Mesenchymal stem cell (in vitro differentiated cells and primary cell): ENCODE results near the gene HOXD4.

Source experiments
- DNase-seq: peaks from one replicate; pipeline ENCODE4 v3.0.0-alpha.2; 2013
- H2AFZ ChIP-seq: one replicate; pipeline ENCODE4 v1.6.1; 2013; ENCODE audit warnings: low read depth, mild to moderate bottlenecking, control low read depth, inconsistent platforms, low read length, moderate library complexity
- H2AK5ac ChIP-seq: 2 replicates; pipeline ENCODE4 v1.6.1; 2013; ENCODE audit warnings: low read length, moderate library complexity, mild to moderate bottlenecking, inconsistent platforms; ENCODE audit not compliant: severe bottlenecking
- H2BK120ac ChIP-seq: one replicate; pipeline ENCODE4 v1.6.1; 2013; ENCODE audit warnings: low read depth, mild to moderate bottlenecking, inconsistent platforms, low read length, moderate library complexity
- H2BK12ac ChIP-seq, 2 experiments: one replicate each; pipeline ENCODE4 v1.6.1; 2013; ENCODE audit warnings: inconsistent platforms in 2 of 2, low read length in 2 of 2, mild to moderate bottlenecking in 2 of 2, moderate library complexity in 2 of 2, control low read depth in 1 of 2
- H2BK15ac ChIP-seq: one replicate; pipeline ENCODE4 v1.6.1; 2013; ENCODE audit warnings: mild to moderate bottlenecking, low read depth, inconsistent platforms; ENCODE audit not compliant: poor library complexity, severe bottlenecking
- H2BK5ac ChIP-seq: 2 replicates; pipeline ENCODE4 v1.6.1; 2013; ENCODE audit warnings: low read depth, mild to moderate bottlenecking, low read length, control low read depth, inconsistent platforms; ENCODE audit not compliant: poor library complexity, severe bottlenecking
- H3K14ac ChIP-seq, 2 experiments: one replicate each; pipeline ENCODE4 v1.6.1; 2013; ENCODE audit warnings: inconsistent platforms in 2 of 2, low read length in 2 of 2, control low read depth in 1 of 2, mild to moderate bottlenecking in 1 of 2, moderate library complexity in 1 of 2
- H3K18ac ChIP-seq, 2 experiments: one replicate each; pipeline ENCODE4 v1.6.1; 2013; ENCODE audit warnings: inconsistent platforms in 2 of 2, low read length in 2 of 2, control low read depth in 1 of 2, low read depth in 1 of 2, mild to moderate bottlenecking in 1 of 2
- H3K23ac ChIP-seq, 2 experiments: one replicate each; pipeline ENCODE4 v1.6.1; 2013; ENCODE audit warnings: inconsistent platforms in 2 of 2, low read length in 2 of 2, mild to moderate bottlenecking in 2 of 2, moderate library complexity in 2 of 2, control low read depth in 1 of 2
- H3K27ac ChIP-seq: 2 replicates; pipeline ENCODE4 v1.5.1; 2013; ENCODE audit warnings: mild to moderate bottlenecking, moderate library complexity, low read length, control low read depth, inconsistent platforms; ENCODE audit not compliant: poor library complexity, severe bottlenecking
- H3K27me3 ChIP-seq, 2 experiments: 2 replicates each; pipeline versions ENCODE4 v1.6.1 to v1.7.0; 2013; ENCODE audit warnings: low read length in 2 of 2, mild to moderate bottlenecking in 2 of 2, moderate library complexity in 2 of 2, control low read depth in 1 of 2, inconsistent platforms in 1 of 2; ENCODE audit not compliant: control insufficient read depth in 1 of 2, insufficient read depth in 1 of 2
- H3K36me3 ChIP-seq, 2 experiments: 2 replicates each; pipeline versions ENCODE4 v1.6.1 to v1.7.0; 2013; ENCODE audit warnings: low read length in 2 of 2, control low read depth in 1 of 2, inconsistent platforms in 1 of 2, low read depth in 1 of 2, mild to moderate bottlenecking in 1 of 2; ENCODE audit not compliant: insufficient read depth in 2 of 2, control insufficient read depth in 1 of 2
- H3K4ac ChIP-seq, 2 experiments: one replicate each; pipeline ENCODE4 v1.6.1; 2013; ENCODE audit warnings: inconsistent platforms in 2 of 2, low read length in 2 of 2, mild to moderate bottlenecking in 2 of 2, moderate library complexity in 2 of 2, control low read depth in 1 of 2, low read depth in 1 of 2
- H3K4me1 ChIP-seq: 2 replicates; pipeline ENCODE4 v1.6.1; 2013; ENCODE audit warnings: low read depth, low read length, control low read depth; ENCODE audit not compliant: control insufficient read depth, insufficient read depth
- H3K4me2 ChIP-seq: 2 replicates; pipeline ENCODE4 v1.6.1; 2013; ENCODE audit warnings: low read length, mild to moderate bottlenecking, inconsistent platforms; ENCODE audit not compliant: poor library complexity, severe bottlenecking
- H3K4me3 ChIP-seq, 2 experiments: 2 replicates each; pipeline versions ENCODE4 v1.5.1 to v1.7.0; 2013; ENCODE audit warnings: low read length in 2 of 2, mild to moderate bottlenecking in 2 of 2, control low read depth in 1 of 2, low read depth in 1 of 2; ENCODE audit not compliant: insufficient read depth in 1 of 2
- H3K79me1 ChIP-seq: replicated peaks from 2 replicates; pipeline ENCODE4 v1.6.1; 2013; ENCODE audit warnings: mild to moderate bottlenecking, control low read depth, low read length, inconsistent platforms; ENCODE audit not compliant: poor library complexity, severe bottlenecking
- H3K9ac ChIP-seq: 2 replicates; pipeline ENCODE4 v1.7.0; 2013; ENCODE audit warnings: mild to moderate bottlenecking, low read length, moderate library complexity
- H3K9me3 ChIP-seq: 2 replicates; pipeline ENCODE4 v1.7.0; 2013; ENCODE audit warnings: mild to moderate bottlenecking, low read length; ENCODE audit not compliant: control insufficient read depth
- H4K8ac ChIP-seq: one replicate; pipeline ENCODE4 v1.6.1; 2013; ENCODE audit warnings: inconsistent platforms, mild to moderate bottlenecking, low read length, moderate library complexity
- H4K91ac ChIP-seq: one replicate; pipeline ENCODE4 v1.6.1; 2013; ENCODE audit warnings: mild to moderate bottlenecking, low read length, inconsistent platforms
- WGBS: methylation state at CpG from one replicate; pipeline ENCODE4 v1.1.7; 2013; ENCODE audit warnings: mixed read lengths; 5-methylcytosine and 5-hydroxymethylcytosine counted together

The HOXD4 gene

GRCh38 chr2:176137906-176138305 is 13.4 kb upstream of the HOXD4 start:
- H4K91ac ChIP-seq, result no peak overlapping the region
- 78% methylated on average over 4 of the region's 8 CpGs for WGBS
- no peak overlapping the region for H4K8ac ChIP-seq
- no peak overlapping the region for H2AK5ac ChIP-seq
- H3K18ac ChIP-seq, result no peak overlapping the region
- H2AFZ ChIP-seq, result no peak overlapping the region
- H2BK120ac ChIP-seq, result no peak overlapping the region
- no peak overlapping the region for H3K23ac ChIP-seq
- no peak overlapping the region for H2BK12ac ChIP-seq
- H3K4me2 ChIP-seq, result no peak overlapping the region
- peaks cover 15% of the 10 kb centered on the region for H3K4me1 ChIP-seq
- no peak overlapping the region for H3K14ac ChIP-seq
- H3K79me1 ChIP-seq, result peaks cover 6% of the 10 kb centered on the region
- no peak overlapping the region for H2BK15ac ChIP-seq
- H2BK5ac ChIP-seq, result no peak overlapping the region
- no peak overlapping the region for H3K4ac ChIP-seq
- no peaks in the 10 kb centered on the region for H3K9me3 ChIP-seq
- H3K4me3 ChIP-seq, result peak overlapping the region in 1 of 2 experiments; percentile 86
- H3K36me3 ChIP-seq, result no peaks in the 10 kb centered on the region
- no peak for DNase-seq
- no peak overlapping the region for H3K27ac ChIP-seq
- peaks cover 0 to 67% of the 10 kb centered on the region in 2 experiments for H3K27me3 ChIP-seq
- H3K9ac ChIP-seq, result peak overlapping the region; percentile 96

GRCh38 chr2:176138526-176138922 is 12.8 kb upstream of the HOXD4 start:
- Histone ChIP-seq H3K4me2 (peak overlapping the region; percentile 23), H2BK12ac (no peak overlapping the region), H3K23ac (no peak overlapping the region), H2BK5ac (no peak overlapping the region), H2BK15ac (no peak overlapping the region), H3K27ac (no peak overlapping the region), H3K18ac (no peak overlapping the region), H2BK120ac (no peak overlapping the region), H3K14ac (no peak overlapping the region), H3K4ac (no peak overlapping the region), H3K9ac (peak overlapping the region; percentile 96), H3K36me3 (no peaks in the 10 kb centered on the region), H3K4me1 (peaks cover 15% of the 10 kb centered on the region), H3K79me1 (peaks cover 9% of the 10 kb centered on the region), H2AK5ac (no peak overlapping the region), H4K91ac (no peak overlapping the region), H3K9me3 (no peaks in the 10 kb centered on the region), H2AFZ (no peak overlapping the region), H3K27me3 (peaks cover 0 to 67% of the 10 kb centered on the region in 2 experiments), H3K4me3 (peak overlapping the region; percentile 14 to 86), H4K8ac (no peak overlapping the region)
- 66% methylated on average over 14 of the region's 14 CpGs for WGBS
- no peak for DNase-seq

DNA sequence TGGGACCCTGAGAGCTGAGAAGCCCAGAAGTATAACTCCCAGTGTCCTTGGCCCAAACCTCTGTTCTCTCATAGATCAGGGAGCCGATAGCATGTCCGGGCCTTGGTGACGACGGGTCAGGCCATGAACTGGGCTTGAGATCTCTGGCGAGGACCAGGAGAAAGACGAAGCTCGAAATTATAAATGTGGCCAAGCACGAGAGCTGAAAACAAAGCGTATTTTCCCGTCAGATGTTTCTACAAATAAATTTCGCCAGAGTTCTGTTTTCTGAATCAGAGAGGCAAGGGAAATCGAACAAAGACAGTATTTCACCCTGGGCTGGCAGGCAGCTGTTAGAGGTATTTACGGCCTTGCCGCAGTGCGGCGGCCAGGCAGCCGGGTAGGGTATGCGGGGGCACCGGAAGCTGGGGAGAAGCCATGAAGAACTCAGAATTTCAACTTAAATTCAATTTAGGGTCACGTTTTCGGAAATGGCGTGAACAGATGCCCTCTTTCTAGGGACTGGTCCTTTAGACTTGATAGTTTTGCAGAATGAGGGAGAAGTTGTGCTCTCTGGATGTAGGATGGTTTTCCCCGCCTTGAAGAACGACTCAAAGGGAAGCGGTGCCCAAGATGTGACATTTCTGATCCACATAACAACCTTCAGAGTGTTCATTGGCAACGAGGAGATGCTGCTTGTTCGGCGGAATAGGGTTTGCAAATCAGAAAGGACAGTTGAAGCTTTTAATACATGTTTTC is 12.3 kb upstream of the HOXD4 start:
- H3K27me3 ChIP-seq, result peaks cover 0 to 64% of the 10 kb centered on the region in 2 experiments
- H3K9ac ChIP-seq, result peak overlapping the region; percentile 96
- no peak overlapping the region for H2BK5ac ChIP-seq
- no peak overlapping the region for H4K8ac ChIP-seq
- WGBS, result 67% methylated on average over 28 of the region's 28 CpGs
- DNase-seq, result no peak
- H3K18ac ChIP-seq, result no peak overlapping the region
- H3K36me3 ChIP-seq, result no peaks in the 10 kb centered on the region
- no peak overlapping the region for H3K23ac ChIP-seq
- no peak overlapping the region for H3K27ac ChIP-seq
- peaks cover 15% of the 10 kb centered on the region for H3K4me1 ChIP-seq
- peaks cover 9% of the 10 kb centered on the region for H3K79me1 ChIP-seq
- no peak overlapping the region for H2AK5ac ChIP-seq
- H3K4me3 ChIP-seq, result peak overlapping the region in 1 of 2 experiments; percentile 86
- H2BK120ac ChIP-seq, result no peak overlapping the region
- H2BK15ac ChIP-seq, result no peak overlapping the region
- no peak overlapping the region for H3K14ac ChIP-seq
- H2BK12ac ChIP-seq, result no peak overlapping the region
- no peak overlapping the region for H2AFZ ChIP-seq
- H3K9me3 ChIP-seq, result no peaks in the 10 kb centered on the region
- no peak overlapping the region for H4K91ac ChIP-seq
- no peak overlapping the region for H3K4ac ChIP-seq
- H3K4me2 ChIP-seq, result peak overlapping the region; percentile 15

- no peak overlapping the region for H2AK5ac ChIP-seq
- no peak overlapping the region for H3K14ac ChIP-seq
- no peak overlapping the region for H3K23ac ChIP-seq
- no peak overlapping the region for H4K91ac ChIP-seq
- no peak for DNase-seq
- peak overlapping the region; percentile 92 for H3K4me2 ChIP-seq
- no peak overlapping the region for H2BK12ac ChIP-seq
- H3K9me3 ChIP-seq, result no peaks in the 10 kb centered on the region
- H3K4ac ChIP-seq, result no peak overlapping the region
- H3K4me3 ChIP-seq, result peak overlapping the region; percentile 20 to 86
- WGBS, result 70% methylated on average over 29 of the region's 41 CpGs
- peak overlapping the region; percentile 96 for H3K9ac ChIP-seq
- H3K36me3 ChIP-seq, result no peaks in the 10 kb centered on the region
- H3K4me1 ChIP-seq, result peaks cover 15% of the 10 kb centered on the region
- H3K79me1 ChIP-seq, result peaks cover 9% of the 10 kb centered on the region
- no peak overlapping the region for H2BK120ac ChIP-seq
- no peak overlapping the region for H2AFZ ChIP-seq
- no peak overlapping the region for H3K27ac ChIP-seq
- H3K27me3 ChIP-seq, result peaks cover 0 to 61% of the 10 kb centered on the region in 2 experiments
- H2BK5ac ChIP-seq, result no peak overlapping the region
- H3K18ac ChIP-seq, result no peak overlapping the region
- H4K8ac ChIP-seq, result no peak overlapping the region
- no peak overlapping the region for H2BK15ac ChIP-seq
Measured at GRCh38 chr2:176139661-176140512, 11.5 kb upstream of the HOXD4 start.
